ENCODE data around the gene CPED1. TPM values are rescaled to one million over a fixed set of nuclear protein-coding genes. Genes with fewer than 3 reads are reported as not detected.
"Not testable (repeated sequence)": the region's sequence is repeated elsewhere in the genome, so short reads cannot be mapped to it uniquely, and the experiment has no call there.

CPED1 gene
- total RNA-seq, 1 experiment from 2014 or later = not detected

GRCh38 chr7:121075424-121075841 lies 86.9 kb downstream of the CPED1 start:
- in situ Hi-C loops (cut with HindIII; ENCODE audit: low pct_unique_long_range_greater_than_20kb, low sequenced_read_pairs); DNase-seq (ENCODE audit: low read depth): not testable (repeated sequence)

- in situ Hi-C loops (cut with HindIII; ENCODE audit: low pct_unique_long_range_greater_than_20kb, low sequenced_read_pairs) = no loop called here
- DNase-seq (ENCODE audit: low read depth) = no peak
Measured at GRCh38 chr7:121075952-121076349, 87.4 kb downstream of the CPED1 start.

- in situ Hi-C loops (cut with HindIII; ENCODE audit: low pct_unique_long_range_greater_than_20kb, low sequenced_read_pairs) = no loop called here
Measured at GRCh38 chr7:121076350-121077164, 88.0 kb downstream of the CPED1 start.

GRCh38 chr7:121077165-121077630 lies 88.7 kb downstream of the CPED1 start:
- in situ Hi-C loops (cut with HindIII; ENCODE audit: low pct_unique_long_range_greater_than_20kb, low sequenced_read_pairs) = no loop called here

More at GRCh38 chr7:121076350-121077164, 88.0 kb downstream of the CPED1 start:
- peak; percentile 53 for DNase-seq (ENCODE audit: low read depth)

GRCh38 chr7:121078701-121079227 lies 90.3 kb downstream of the CPED1 start:
- no peak for DNase-seq (ENCODE audit: low read depth)
- in situ Hi-C loops (cut with HindIII; ENCODE audit: low pct_unique_long_range_greater_than_20kb, low sequenced_read_pairs) = no loop called here

More at GRCh38 chr7:121077165-121077630, 88.7 kb downstream of the CPED1 start:
- no peak for DNase-seq (ENCODE audit: low read depth)

- no peak for DNase-seq (ENCODE audit: low read depth)
- in situ Hi-C loops (cut with HindIII; ENCODE audit: low pct_unique_long_range_greater_than_20kb, low sequenced_read_pairs) = no loop called here
Measured at GRCh38 chr7:121079425-121080169, 91.1 kb downstream of the CPED1 start.

GRCh38 chr7:121080257-121080912 lies 91.9 kb downstream of the CPED1 start:
- DNase-seq (ENCODE audit: low read depth) = no peak
- in situ Hi-C loops (cut with HindIII; ENCODE audit: low pct_unique_long_range_greater_than_20kb, low sequenced_read_pairs) = no loop called here

- in situ Hi-C loops (cut with HindIII; ENCODE audit: low pct_unique_long_range_greater_than_20kb, low sequenced_read_pairs) = no loop called here
- no peak for DNase-seq (ENCODE audit: low read depth)
Measured at GRCh38 chr7:121080913-121081326, 92.4 kb downstream of the CPED1 start.

GRCh38 chr7:121081327-121081936 lies 92.9 kb downstream of the CPED1 start:
- in situ Hi-C loops (cut with HindIII; ENCODE audit: low pct_unique_long_range_greater_than_20kb, low sequenced_read_pairs) = no loop called here
- peak; percentile 62 for DNase-seq (ENCODE audit: low read depth)

- no peak for DNase-seq (ENCODE audit: low read depth)
- in situ Hi-C loops (cut with HindIII; ENCODE audit: low pct_unique_long_range_greater_than_20kb, low sequenced_read_pairs) = no loop called here
Measured at GRCh38 chr7:121082400-121083101, 94.0 kb downstream of the CPED1 start.

GRCh38 chr7:121083138-121083789 lies 94.8 kb downstream of the CPED1 start:
- DNase-seq (ENCODE audit: low read depth) = peak; percentile 18
- in situ Hi-C loops (cut with HindIII; ENCODE audit: low pct_unique_long_range_greater_than_20kb, low sequenced_read_pairs) = no loop called here

GRCh38 chr7:121083790-121084251 lies 95.3 kb downstream of the CPED1 start:
- DNase-seq (ENCODE audit: low read depth) = no peak
- in situ Hi-C loops (cut with HindIII; ENCODE audit: low pct_unique_long_range_greater_than_20kb, low sequenced_read_pairs) = no loop called here

- in situ Hi-C loops (cut with HindIII; ENCODE audit: low pct_unique_long_range_greater_than_20kb, low sequenced_read_pairs) = no loop called here
- DNase-seq (ENCODE audit: low read depth) = no peak
Measured at GRCh38 chr7:121084256-121084655, 95.7 kb downstream of the CPED1 start.

GRCh38 chr7:121084748-121085336 lies 96.3 kb downstream of the CPED1 start:
- in situ Hi-C loops (cut with HindIII; ENCODE audit: low pct_unique_long_range_greater_than_20kb, low sequenced_read_pairs) = no loop called here
- peak; percentile 54 for DNase-seq (ENCODE audit: low read depth)

- in situ Hi-C loops (cut with HindIII; ENCODE audit: low pct_unique_long_range_greater_than_20kb, low sequenced_read_pairs) = no loop called here
- DNase-seq (ENCODE audit: low read depth) = no peak
Measured at GRCh38 chr7:121085922-121086321, 97.4 kb downstream of the CPED1 start.

- DNase-seq (ENCODE audit: low read depth) = no peak
- in situ Hi-C loops (cut with HindIII; ENCODE audit: low pct_unique_long_range_greater_than_20kb, low sequenced_read_pairs) = no loop called here
Measured at GRCh38 chr7:121088870-121089269, 100.4 kb downstream of the CPED1 start.

- no peak for DNase-seq (ENCODE audit: low read depth)
- in situ Hi-C loops (cut with HindIII; ENCODE audit: low pct_unique_long_range_greater_than_20kb, low sequenced_read_pairs) = no loop called here
Measured at GRCh38 chr7:121094829-121095228, 106.3 kb downstream of the CPED1 start.

All from Caki2 (cell line).